SK-N-SH (cell line): ENCODE results near the gene RPS6KA2. TPM values are rescaled to one million over a fixed set of nuclear protein-coding genes. Genes with fewer than 3 reads are reported as not detected.

Source experiments
- CTCF ChIA-PET: fragments of 300-600, 350-600 bp; formaldehyde crosslinking; extraction: SDS; loops from one replicate; lab custom pipeline; 2021; lab: Yijun Ruan, JAX
- POLR2A ChIA-PET: fragments of 350-600 bp; sonication (Branson Sonifier 250); formaldehyde crosslinking; extraction: SDS; loops from one replicate; lab custom pipeline; 2020; ENCODE audit warnings: antibody characterized with exemption, inconsistent platforms; lab: Yijun Ruan, JAX
- DNase-seq: peaks from one replicate; pipeline ENCODE4 v3.0.0; 2012
- H2AFZ ChIP-seq: fragments of 200-600 bp; sonication (generic); 2 replicates; pipeline ENCODE4 v1.8.1; 2016; ENCODE audit warnings: antibody characterized with exemption, mild to moderate bottlenecking, low read depth
- H3F3A ChIP-seq: fragments of 200-600 bp; sonication (generic); replicated peaks from 2 replicates; pipeline ENCODE3; 2016; ENCODE audit warnings: antibody characterized with exemption, mild to moderate bottlenecking; ENCODE audit not compliant: insufficient read depth
- H3K27ac ChIP-seq, 2 experiments: fragments of 200-500 bp in 1 of 2; fragments of 200-600 bp in 1 of 2; sonication (Bioruptor generic) in 1 of 2; sonication (generic), shearing (Covaris generic) in 1 of 2; 2 replicates each; pipeline versions ENCODE4 v1.5.1 to v1.6.1; 2014 to 2016; ENCODE audit warnings: low read depth in 2 of 2, inconsistent platforms in 1 of 2, low read length in 1 of 2, mild to moderate bottlenecking in 1 of 2, mixed read lengths in 1 of 2
- H3K27me3 ChIP-seq: fragments of 200-600 bp; sonication (generic), shearing (Covaris generic); 2 replicates; pipeline ENCODE4 v1.6.1; 2016; ENCODE audit warnings: mixed run types; ENCODE audit not compliant: insufficient read depth
- H3K36me3 ChIP-seq, 2 experiments: fragments of 200-500 bp in 1 of 2; fragments of 200-600 bp in 1 of 2; sonication (Bioruptor generic) in 1 of 2; sonication (generic) in 1 of 2; replicated peaks in 1 of 2; 2 replicates each; pipeline versions ENCODE3 to v1.5.1; 2014 to 2016; ENCODE audit warnings: low read length in 1 of 2, mild to moderate bottlenecking in 1 of 2; ENCODE audit not compliant: insufficient read depth in 2 of 2, control insufficient read depth in 1 of 2
- H3K4me1 ChIP-seq, 2 experiments: fragments of 200-500 bp in 1 of 2; fragments of 200-600 bp in 1 of 2; sonication (Bioruptor generic) in 1 of 2; sonication (generic), shearing (Covaris generic) in 1 of 2; 2 replicates each; pipeline versions ENCODE4 v1.5.1 to v1.6.1; 2014 to 2016; ENCODE audit warnings: low read depth in 1 of 2, low read length in 1 of 2, mixed run types in 1 of 2; ENCODE audit not compliant: insufficient read depth in 2 of 2, control insufficient read depth in 1 of 2
- H3K4me2 ChIP-seq: fragments of 200-600 bp; sonication (generic), shearing (Covaris generic); 2 replicates; pipeline ENCODE4 v1.6.1; 2017; ENCODE audit warnings: mixed run types
- H3K4me3 ChIP-seq, 2 experiments: fragments of 200-500 bp in 1 of 2; fragments of 200-600 bp in 1 of 2; sonication (Bioruptor generic) in 1 of 2; sonication (generic), shearing (Covaris generic) in 1 of 2; 2 replicates each; pipeline versions ENCODE4 v1.5.1 to v1.8.1; 2014 to 2016; ENCODE audit warnings: low read depth in 2 of 2, inconsistent platforms in 1 of 2, low read length in 1 of 2, mild to moderate bottlenecking in 1 of 2, mixed read lengths in 1 of 2, moderate library complexity in 1 of 2
- H3K79me2 ChIP-seq: fragments of 200-600 bp; sonication (generic); 2 replicates; pipeline ENCODE4 v1.8.1; 2017; ENCODE audit warnings: mild to moderate bottlenecking; ENCODE audit not compliant: insufficient read depth
- H3K9ac ChIP-seq: fragments of 200-600 bp; sonication (generic); 2 replicates; pipeline ENCODE4 v1.6.1; 2017; ENCODE audit warnings: mixed run types
- H3K9me2 ChIP-seq: fragments of 200-600 bp; sonication (generic); 2 replicates; pipeline ENCODE4 v1.6.1; 2017; ENCODE audit warnings: mixed run types
- H3K9me3 ChIP-seq: fragments of 200-600 bp; sonication (generic); 2 replicates; pipeline ENCODE4 v1.6.1; 2017; ENCODE audit warnings: mixed run types, mild to moderate bottlenecking, moderate library complexity
- H4K20me1 ChIP-seq: fragments of 200-600 bp; sonication (generic); 2 replicates; pipeline ENCODE4 v1.6.1; 2017; ENCODE audit warnings: mild to moderate bottlenecking, mixed run types; ENCODE audit not compliant: insufficient read depth
- FOXJ3 ChIP-seq: sonication (generic); formaldehyde crosslinking; IDR thresholded peaks from 2 replicates; pipeline ENCODE4 v1.5.1; 2020; ENCODE audit warnings: mild to moderate bottlenecking, missing genetic modification reagents
- FOXM1 ChIP-seq: IDR thresholded peaks from 2 replicates; pipeline ENCODE4 v1.4.0; 2012; ENCODE audit warnings: low read depth, mild to moderate bottlenecking
- MEF2A ChIP-seq: IDR thresholded peaks from 2 replicates; pipeline ENCODE4 v1.4.0; 2012; ENCODE audit warnings: low read depth, borderline replicate concordance
- NRF1 ChIP-seq: IDR thresholded peaks from 2 replicates; pipeline ENCODE4 v1.6.1; 2012; ENCODE audit warnings: low read depth, mild to moderate bottlenecking, low read length
- RAD21 ChIP-seq: IDR thresholded peaks from 2 replicates; pipeline ENCODE4 v1.6.1; 2012; ENCODE audit warnings: mild to moderate bottlenecking, low read length
- RCOR1 ChIP-seq: fragments of 150-350 bp; IDR thresholded peaks from 2 replicates; pipeline ENCODE4 v1.6.1; 2017; ENCODE audit warnings: antibody characterized with exemption, low read length
- SIN3A ChIP-seq: IDR thresholded peaks from 2 replicates; pipeline ENCODE4 v1.6.1; 2012; ENCODE audit warnings: low read depth, mild to moderate bottlenecking, low read length, moderate library complexity, borderline replicate concordance
- WGBS: methylation state at CpG from one replicate; pipeline ENCODE4 v1.1.6; 2017; ENCODE audit warnings: low lambda C conversion rate; 5-methylcytosine and 5-hydroxymethylcytosine counted together
- polyA plus RNA-seq, 3 experiments: library from polyadenylated mRNA; depleted of rRNA; stranded (reverse); fragments of >200 nt; gene quantifications; 2 replicates each; pipeline ENCODE4 v1.2.3, GENCODE V29; 2012
- TF ChIP-seq, protein P1 (sequence below): IDR thresholded peaks from 2 replicates; pipeline ENCODE4; 2012
- TF ChIP-seq, protein P2 (sequence below): IDR thresholded peaks from 2 replicates; pipeline ENCODE4 v1.4.0; 2012; ENCODE audit warnings: low read depth
- TF ChIP-seq, protein P3 (sequence below): IDR thresholded peaks from 2 replicates; pipeline ENCODE4 v1.4.0; 2012; ENCODE audit warnings: low read depth, borderline replicate concordance
- TF ChIP-seq, protein P4 (sequence below): fragments of 150-350 bp; IDR thresholded peaks from 2 replicates; pipeline ENCODE4 v1.6.1; 2016; ENCODE audit warnings: mild to moderate bottlenecking, low read depth, low read length

RPS6KA2 gene
- polyA plus RNA-seq, 1 of the 3 experiments (the other 2 are of a cell fraction): 59.5 TPM

DNA sequence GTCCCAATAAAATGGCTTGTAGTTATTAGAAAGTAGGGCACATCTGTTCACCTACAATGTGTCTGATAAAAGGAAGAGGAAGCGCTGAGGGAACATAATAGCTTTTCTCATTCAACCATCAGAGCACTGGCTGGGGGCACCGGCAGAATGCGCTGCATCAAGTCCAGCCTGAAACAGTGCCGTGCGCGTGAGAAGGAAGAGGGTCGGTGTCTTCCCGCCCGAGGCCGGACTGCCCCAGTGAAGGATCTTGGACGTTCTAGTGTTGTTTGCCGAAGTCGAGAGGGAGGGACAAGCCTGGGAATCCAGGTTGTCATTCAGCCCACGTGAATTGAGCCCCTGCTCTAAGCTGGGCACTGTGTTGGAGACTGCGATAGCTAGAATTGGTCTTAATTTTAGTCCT lies 182.6 kb downstream of the RPS6KA2 start:
- no peak overlapping the region for H3K4me2 ChIP-seq
- no peaks in the 10 kb centered on the region for H3K27me3 ChIP-seq
- H3K4me1 ChIP-seq: peaks cover 0 to 29% of the 10 kb centered on the region in 2 experiments; a peak in 2 of 4 replicates
- no peak overlapping the region; a peak in 1 of 4 replicates for H3K4me3 ChIP-seq
- TF ChIP-seq, protein P1, sequence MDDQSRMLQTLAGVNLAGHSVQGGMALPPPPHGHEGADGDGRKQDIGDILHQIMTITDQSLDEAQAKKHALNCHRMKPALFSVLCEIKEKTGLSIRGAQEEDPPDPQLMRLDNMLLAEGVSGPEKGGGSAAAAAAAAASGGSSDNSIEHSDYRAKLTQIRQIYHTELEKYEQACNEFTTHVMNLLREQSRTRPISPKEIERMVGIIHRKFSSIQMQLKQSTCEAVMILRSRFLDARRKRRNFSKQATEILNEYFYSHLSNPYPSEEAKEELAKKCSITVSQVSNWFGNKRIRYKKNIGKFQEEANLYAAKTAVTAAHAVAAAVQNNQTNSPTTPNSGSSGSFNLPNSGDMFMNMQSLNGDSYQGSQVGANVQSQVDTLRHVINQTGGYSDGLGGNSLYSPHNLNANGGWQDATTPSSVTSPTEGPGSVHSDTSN: no peak
- TF ChIP-seq RCOR1: no peak
- TF ChIP-seq, protein P2, sequence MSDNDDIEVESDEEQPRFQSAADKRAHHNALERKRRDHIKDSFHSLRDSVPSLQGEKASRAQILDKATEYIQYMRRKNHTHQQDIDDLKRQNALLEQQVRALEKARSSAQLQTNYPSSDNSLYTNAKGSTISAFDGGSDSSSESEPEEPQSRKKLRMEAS: no peak
- TF ChIP-seq, all 33 proteins: peak for 0
- H3K9me2 ChIP-seq: no peaks in the 10 kb centered on the region
- peak overlapping the region in 1 of 2 experiments; percentile 43; a peak in 1 of 4 replicates for H3K27ac ChIP-seq
- H2AFZ ChIP-seq: no peak overlapping the region
- peaks cover 23 to 80% of the 10 kb centered on the region in 2 experiments for H3K36me3 ChIP-seq
- H4K20me1 ChIP-seq: no peaks in the 10 kb centered on the region
- no peaks in the 10 kb centered on the region for H3K9me3 ChIP-seq
- 85% methylated on average over 15 of the region's 15 CpGs for WGBS
- H3K9ac ChIP-seq: no peak overlapping the region
- H3F3A ChIP-seq: no peaks in the 10 kb centered on the region
- no peaks in the 10 kb centered on the region for H3K79me2 ChIP-seq
- CTCF ChIA-PET: interaction anchor here (2.1 kb wide), 1 partner anchor 13 kb away, joined by 10 read pairs; no protein-coding TSS in a partner anchor
- no peak for DNase-seq
- POLR2A ChIA-PET: no interaction called here

DNA sequence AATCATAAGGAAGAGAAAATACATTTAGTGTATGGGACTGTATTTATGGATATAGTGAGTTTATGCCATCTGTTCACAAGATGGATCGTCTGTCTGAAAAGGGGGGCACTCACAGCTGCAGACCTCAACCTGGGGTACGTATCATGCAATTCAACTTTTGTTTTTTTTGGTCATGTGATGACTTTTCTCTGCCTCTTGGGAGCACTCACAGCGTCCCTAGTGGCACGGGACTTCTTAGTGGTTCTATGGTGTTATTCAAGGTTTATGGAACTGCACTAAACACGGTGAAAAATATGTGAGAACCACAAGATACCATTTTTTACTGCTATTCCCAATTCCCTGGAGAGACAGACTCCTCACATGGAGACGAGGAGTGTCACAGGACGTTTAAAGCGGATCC lies 183.9 kb downstream of the RPS6KA2 start:
- no peak overlapping the region for H3K4me3 ChIP-seq
- ChIA-PET CTCF (interaction anchor here (0.9 to 1.2 kb wide), 2 partner anchors 43 to 327 kb away, joined by 3 to 4 read pairs; no protein-coding TSS in a partner anchor), POLR2A (no interaction called here)
- TF ChIP-seq, protein P3, sequence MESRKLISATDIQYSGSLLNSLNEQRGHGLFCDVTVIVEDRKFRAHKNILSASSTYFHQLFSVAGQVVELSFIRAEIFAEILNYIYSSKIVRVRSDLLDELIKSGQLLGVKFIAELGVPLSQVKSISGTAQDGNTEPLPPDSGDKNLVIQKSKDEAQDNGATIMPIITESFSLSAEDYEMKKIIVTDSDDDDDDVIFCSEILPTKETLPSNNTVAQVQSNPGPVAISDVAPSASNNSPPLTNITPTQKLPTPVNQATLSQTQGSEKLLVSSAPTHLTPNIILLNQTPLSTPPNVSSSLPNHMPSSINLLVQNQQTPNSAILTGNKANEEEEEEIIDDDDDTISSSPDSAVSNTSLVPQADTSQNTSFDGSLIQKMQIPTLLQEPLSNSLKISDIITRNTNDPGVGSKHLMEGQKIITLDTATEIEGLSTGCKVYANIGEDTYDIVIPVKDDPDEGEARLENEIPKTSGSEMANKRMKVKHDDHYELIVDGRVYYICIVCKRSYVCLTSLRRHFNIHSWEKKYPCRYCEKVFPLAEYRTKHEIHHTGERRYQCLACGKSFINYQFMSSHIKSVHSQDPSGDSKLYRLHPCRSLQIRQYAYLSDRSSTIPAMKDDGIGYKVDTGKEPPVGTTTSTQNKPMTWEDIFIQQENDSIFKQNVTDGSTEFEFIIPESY: no peak
- TF ChIP-seq FOXM1 (no peak), NRF1 (no peak), FOXJ3 (CRISPR knock-in tag) (no peak), RCOR1 (no peak), RAD21 (no peak), SIN3A (no peak), MEF2A (no peak)
- TF ChIP-seq, protein P4, sequence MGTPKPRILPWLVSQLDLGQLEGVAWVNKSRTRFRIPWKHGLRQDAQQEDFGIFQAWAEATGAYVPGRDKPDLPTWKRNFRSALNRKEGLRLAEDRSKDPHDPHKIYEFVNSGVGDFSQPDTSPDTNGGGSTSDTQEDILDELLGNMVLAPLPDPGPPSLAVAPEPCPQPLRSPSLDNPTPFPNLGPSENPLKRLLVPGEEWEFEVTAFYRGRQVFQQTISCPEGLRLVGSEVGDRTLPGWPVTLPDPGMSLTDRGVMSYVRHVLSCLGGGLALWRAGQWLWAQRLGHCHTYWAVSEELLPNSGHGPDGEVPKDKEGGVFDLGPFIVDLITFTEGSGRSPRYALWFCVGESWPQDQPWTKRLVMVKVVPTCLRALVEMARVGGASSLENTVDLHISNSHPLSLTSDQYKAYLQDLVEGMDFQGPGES: no peak
- TF ChIP-seq, protein P2: no peak
- H3K4me1 ChIP-seq: peaks cover 0 to 35% of the 10 kb centered on the region in 2 experiments; a peak in 2 of 4 replicates
- H3F3A ChIP-seq: no peaks in the 10 kb centered on the region
- H3K27ac ChIP-seq: no peak overlapping the region
- H3K36me3 ChIP-seq: peaks cover 21 to 74% of the 10 kb centered on the region in 2 experiments
- H3K9me3 ChIP-seq: no peaks in the 10 kb centered on the region
- no peak overlapping the region for H3K9ac ChIP-seq
- 83% methylated on average over 8 of the region's 8 CpGs for WGBS
- no peak overlapping the region for H3K4me2 ChIP-seq
- H4K20me1 ChIP-seq: no peaks in the 10 kb centered on the region
- H3K27me3 ChIP-seq: no peaks in the 10 kb centered on the region
- H3K79me2 ChIP-seq: no peaks in the 10 kb centered on the region
- H2AFZ ChIP-seq: no peak overlapping the region
- no peaks in the 10 kb centered on the region for H3K9me2 ChIP-seq
- DNase-seq: no peak
